HEK293T (cell line): Measurements from ENCODE around the gene VSIG10L.

Source experiments
- CTCF ChIA-PET: fragments of 350-600 bp; formaldehyde crosslinking; extraction: SDS; loops from one replicate; lab custom pipeline; 2021; ENCODE audit warnings: antibody characterized with exemption, inconsistent platforms; lab: Yijun Ruan, JAX
- POLR2A ChIA-PET: fragments of 350-600 bp; formaldehyde crosslinking; extraction: SDS; loops from one replicate; lab custom pipeline; 2020; ENCODE audit warnings: antibody characterized with exemption, inconsistent platforms; lab: Yijun Ruan, JAX
- DNase-seq: peaks from one replicate; pipeline ENCODE4 v3.0.0; 2012; ENCODE audit warnings: mixed read lengths; ENCODE audit errors: extremely low spot score
- ARNT ChIP-seq: fragments of 450-650 bp; IDR thresholded peaks from 2 replicates; pipeline ENCODE4 v1.6.1; 2017; ENCODE audit warnings: mild to moderate bottlenecking
- BHLHE40 ChIP-seq: fragments of 450-650 bp; IDR thresholded peaks from 2 replicates; pipeline ENCODE4 v1.6.1; 2016; ENCODE audit warnings: mild to moderate bottlenecking, moderate library complexity, borderline replicate concordance
- CTBP1 ChIP-seq: fragments of 450-650 bp; IDR thresholded peaks from 2 replicates; pipeline ENCODE4 v1.6.1; 2016; ENCODE audit warnings: borderline replicate concordance
- ELF4 ChIP-seq: fragments of 450-650 bp; IDR thresholded peaks from 2 replicates; pipeline ENCODE4 v1.6.1; 2017; ENCODE audit warnings: antibody characterized with exemption
- FOXA1 ChIP-seq: fragments of 450-650 bp; IDR thresholded peaks from 2 replicates; pipeline ENCODE4 v1.6.1; 2016; ENCODE audit warnings: mild to moderate bottlenecking
- FOXK2 ChIP-seq: fragments of 450-650 bp; IDR thresholded peaks from 2 replicates; pipeline ENCODE4 v1.6.1; 2016; ENCODE audit warnings: mild to moderate bottlenecking
- FOXM1 ChIP-seq: fragments of 450-650 bp; IDR thresholded peaks from 2 replicates; pipeline ENCODE4 v1.6.1; 2017; ENCODE audit warnings: mild to moderate bottlenecking, borderline replicate concordance
- HDGF ChIP-seq: fragments of 450-650 bp; IDR thresholded peaks from 2 replicates; pipeline ENCODE4 v1.6.1; 2017; ENCODE audit warnings: antibody characterized with exemption, borderline replicate concordance
- L3MBTL2 ChIP-seq: fragments of 450-650 bp; conservative IDR thresholded peaks from 2 replicates; pipeline ENCODE4 v1.6.1; 2016; ENCODE audit warnings: mild to moderate bottlenecking
- LEF1 ChIP-seq: fragments of 450-650 bp; IDR thresholded peaks from 2 replicates; pipeline ENCODE4 v1.6.1; 2017; ENCODE audit warnings: mild to moderate bottlenecking, borderline replicate concordance
- NFRKB ChIP-seq: fragments of 450-650 bp; IDR thresholded peaks from 2 replicates; pipeline ENCODE4 v1.6.1; 2016; ENCODE audit warnings: mild to moderate bottlenecking, moderate library complexity
- PKNOX1 ChIP-seq: fragments of 450-650 bp; IDR thresholded peaks from 2 replicates; pipeline ENCODE4 v1.6.1; 2016
- SP1 ChIP-seq: fragments of 450-650 bp; IDR thresholded peaks from 2 replicates; pipeline ENCODE4 v1.6.1; 2017
- SUZ12 ChIP-seq: fragments of 450-650 bp; IDR thresholded peaks from 2 replicates; pipeline ENCODE4 v1.6.1; 2016; ENCODE audit warnings: mild to moderate bottlenecking
- TARDBP ChIP-seq: fragments of 450-650 bp; IDR thresholded peaks from 2 replicates; pipeline ENCODE4 v1.6.1; 2016
- ZNF384 ChIP-seq: fragments of 450-650 bp; IDR thresholded peaks from 2 replicates; pipeline ENCODE4 v1.6.1; 2016

VSIG10L gene

GRCh38 chr19:51347209-51347928 lies 5.4 kb upstream of the VSIG10L start:
- TF ChIP-seq SP1 (no peak), LEF1 (no peak), NFRKB (no peak), FOXM1 (no peak), ZNF384 (no peak), HDGF (no peak), PKNOX1 (no peak), ARNT (no peak), CTBP1 (no peak), L3MBTL2 (no peak), FOXK2 (no peak), ELF4 (no peak), BHLHE40 (no peak), FOXA1 (no peak), TARDBP (no peak), SUZ12 (no peak)
- CTCF ChIA-PET, result no interaction called here
- POLR2A ChIA-PET, result interaction anchor here (0.8 kb wide), 1 partner anchor 21 kb away, joined by 3 read pairs; no protein-coding TSS in a partner anchor
- DNase-seq, result no peak

- POLR2A ChIA-PET, result no interaction called here
- CTCF ChIA-PET, result no interaction called here
- TF ChIP-seq SUZ12 (no peak), PKNOX1 (no peak), L3MBTL2 (no peak), FOXA1 (no peak), FOXK2 (no peak), LEF1 (no peak), BHLHE40 (no peak), CTBP1 (no peak)
- no peak for DNase-seq
These were observed 4.8 kb upstream of the VSIG10L start for GRCh38 chr19:51346742-51347141.

GRCh38 chr19:51345076-51345620 lies 3.2 kb upstream of the VSIG10L start:
- POLR2A ChIA-PET, result no interaction called here
- CTCF ChIA-PET, result no interaction called here
- no peak for DNase-seq
- TF ChIP-seq SP1 (no peak), FOXM1 (no peak), NFRKB (no peak), PKNOX1 (no peak), L3MBTL2 (no peak), CTBP1 (no peak), TARDBP (no peak), BHLHE40 (no peak), HDGF (no peak), LEF1 (no peak), SUZ12 (no peak), FOXK2 (no peak)

- TF ChIP-seq L3MBTL2 (no peak), LEF1 (no peak)
- ChIA-PET CTCF (no interaction called here), POLR2A (interaction anchor here (1.1 to 5.9 kb wide), 5 partner anchors 11 to 52 kb away, joined by 3 to 40 read pairs (median 5); partner anchors contain the start of gene ETFB)
- DNase-seq, result no peak
These were observed 961 bp upstream of the VSIG10L start for GRCh38 chr19:51342631-51343569.

GRCh38 chr19:51341066-51341465 lies 873 bp downstream of the VSIG10L start:
- TF ChIP-seq FOXA1, result no peak
- no peak for TF ChIP-seq PKNOX1
- ChIA-PET CTCF (no interaction called here), POLR2A (interaction anchor here (0.8 to 5.9 kb wide), 4 partner anchors 9 to 53 kb away, joined by 3 to 40 read pairs (median 12); partner anchors contain the start of gene ETFB)
- DNase-seq, result no peak
